ENCODE data around the gene PPP4R1. TPM values are rescaled to one million over a fixed set of nuclear protein-coding genes. Genes with fewer than 3 reads are reported as not detected.

PPP4R1 gene
- polyA plus RNA-seq, 1 donor from 2014 or later: 127 TPM

DNA sequence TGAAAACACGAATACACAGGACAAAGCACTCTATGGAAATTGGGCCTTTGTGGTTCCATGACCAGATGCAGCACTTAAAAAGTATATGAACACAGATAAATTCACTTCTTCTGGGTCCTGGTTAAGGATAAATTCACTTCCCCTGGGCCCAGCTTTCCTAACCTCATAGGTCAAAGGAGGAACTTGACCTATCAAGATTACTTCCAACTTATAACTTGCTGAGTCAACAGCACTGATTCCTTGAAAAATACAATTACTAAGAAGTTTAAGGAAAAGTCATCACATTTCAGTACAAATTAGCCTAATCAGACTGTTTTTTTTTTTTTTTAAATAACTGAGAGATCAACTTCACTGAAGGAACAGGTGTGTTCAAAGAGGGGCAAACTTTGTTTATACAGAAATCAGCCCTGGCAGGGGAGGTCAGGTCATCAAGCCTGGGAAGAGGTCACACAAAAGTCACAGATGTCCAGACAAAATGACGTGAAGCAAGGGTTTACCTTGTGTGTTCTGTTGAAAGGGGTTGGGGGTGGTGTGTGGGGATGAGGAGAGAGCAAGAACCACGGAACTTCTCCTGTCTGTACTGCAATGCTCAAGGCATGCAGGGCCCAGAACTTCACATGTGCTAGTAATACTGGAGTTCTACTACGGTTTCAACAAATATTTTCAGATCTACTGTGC lies 55.8 kb downstream of the PPP4R1 start:
- H3K9ac ChIP-seq (ENCODE audit: low read length): no peak overlapping the region
- no peaks in the 10 kb centered on the region for H3F3A ChIP-seq (ENCODE audit: insufficient read depth, low read length, poor library complexity, severe bottlenecking)
- no peak overlapping the region for H3K27ac ChIP-seq (ENCODE audit: low read length)
- H3K9me2 ChIP-seq (ENCODE audit: insufficient read depth, low read length): no peaks in the 10 kb centered on the region
- no peaks in the 10 kb centered on the region for H3K79me2 ChIP-seq (replicated peaks; ENCODE audit: insufficient read depth, low read length)
- H2AFZ ChIP-seq (ENCODE audit: low read depth, low read length): no peak overlapping the region
- H3K27me3 ChIP-seq (ENCODE audit: insufficient read depth, low read depth, low read length): no peaks in the 10 kb centered on the region
- no peaks in the 10 kb centered on the region for H4K20me1 ChIP-seq (ENCODE audit: insufficient read depth)
- H3K36me3 ChIP-seq (ENCODE audit: insufficient read depth, low read length): peaks cover 7% of the 10 kb centered on the region
- no peak overlapping the region for H3K4me2 ChIP-seq (ENCODE audit: low read length)
- H3K9me3 ChIP-seq (ENCODE audit: low read length): no peaks in the 10 kb centered on the region
- H3K4me3 ChIP-seq (ENCODE audit: low read length): no peak overlapping the region
- TF ChIP-seq, protein P1, sequence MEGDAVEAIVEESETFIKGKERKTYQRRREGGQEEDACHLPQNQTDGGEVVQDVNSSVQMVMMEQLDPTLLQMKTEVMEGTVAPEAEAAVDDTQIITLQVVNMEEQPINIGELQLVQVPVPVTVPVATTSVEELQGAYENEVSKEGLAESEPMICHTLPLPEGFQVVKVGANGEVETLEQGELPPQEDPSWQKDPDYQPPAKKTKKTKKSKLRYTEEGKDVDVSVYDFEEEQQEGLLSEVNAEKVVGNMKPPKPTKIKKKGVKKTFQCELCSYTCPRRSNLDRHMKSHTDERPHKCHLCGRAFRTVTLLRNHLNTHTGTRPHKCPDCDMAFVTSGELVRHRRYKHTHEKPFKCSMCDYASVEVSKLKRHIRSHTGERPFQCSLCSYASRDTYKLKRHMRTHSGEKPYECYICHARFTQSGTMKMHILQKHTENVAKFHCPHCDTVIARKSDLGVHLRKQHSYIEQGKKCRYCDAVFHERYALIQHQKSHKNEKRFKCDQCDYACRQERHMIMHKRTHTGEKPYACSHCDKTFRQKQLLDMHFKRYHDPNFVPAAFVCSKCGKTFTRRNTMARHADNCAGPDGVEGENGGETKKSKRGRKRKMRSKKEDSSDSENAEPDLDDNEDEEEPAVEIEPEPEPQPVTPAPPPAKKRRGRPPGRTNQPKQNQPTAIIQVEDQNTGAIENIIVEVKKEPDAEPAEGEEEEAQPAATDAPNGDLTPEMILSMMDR (IDR thresholded peaks at IDR 0.05; ENCODE audit: poor library complexity, severe bottlenecking): no peak
- TF ChIP-seq EP300 (conservative IDR thresholded peaks at IDR 0.05; ENCODE audit: poor library complexity, severe bottlenecking) (no peak), POLR2AphosphoS5 (IDR thresholded peaks at IDR 0.05) (no peak), EZH2 (IDR thresholded peaks at IDR 0.05; ENCODE audit: borderline replicate concordance, insufficient read depth, low read length, poor library complexity, severe bottlenecking) (no peak), RAD21 (conservative IDR thresholded peaks at IDR 0.05) (no peak), MXI1 (conservative IDR thresholded peaks at IDR 0.05; ENCODE audit: poor library complexity, severe bottlenecking) (no peak), SMC3 (conservative IDR thresholded peaks at IDR 0.05; ENCODE audit: poor library complexity) (no peak), TAF1 (IDR thresholded peaks at IDR 0.05; ENCODE audit: low read depth) (no peak)
- TF ChIP-seq, protein P2, sequence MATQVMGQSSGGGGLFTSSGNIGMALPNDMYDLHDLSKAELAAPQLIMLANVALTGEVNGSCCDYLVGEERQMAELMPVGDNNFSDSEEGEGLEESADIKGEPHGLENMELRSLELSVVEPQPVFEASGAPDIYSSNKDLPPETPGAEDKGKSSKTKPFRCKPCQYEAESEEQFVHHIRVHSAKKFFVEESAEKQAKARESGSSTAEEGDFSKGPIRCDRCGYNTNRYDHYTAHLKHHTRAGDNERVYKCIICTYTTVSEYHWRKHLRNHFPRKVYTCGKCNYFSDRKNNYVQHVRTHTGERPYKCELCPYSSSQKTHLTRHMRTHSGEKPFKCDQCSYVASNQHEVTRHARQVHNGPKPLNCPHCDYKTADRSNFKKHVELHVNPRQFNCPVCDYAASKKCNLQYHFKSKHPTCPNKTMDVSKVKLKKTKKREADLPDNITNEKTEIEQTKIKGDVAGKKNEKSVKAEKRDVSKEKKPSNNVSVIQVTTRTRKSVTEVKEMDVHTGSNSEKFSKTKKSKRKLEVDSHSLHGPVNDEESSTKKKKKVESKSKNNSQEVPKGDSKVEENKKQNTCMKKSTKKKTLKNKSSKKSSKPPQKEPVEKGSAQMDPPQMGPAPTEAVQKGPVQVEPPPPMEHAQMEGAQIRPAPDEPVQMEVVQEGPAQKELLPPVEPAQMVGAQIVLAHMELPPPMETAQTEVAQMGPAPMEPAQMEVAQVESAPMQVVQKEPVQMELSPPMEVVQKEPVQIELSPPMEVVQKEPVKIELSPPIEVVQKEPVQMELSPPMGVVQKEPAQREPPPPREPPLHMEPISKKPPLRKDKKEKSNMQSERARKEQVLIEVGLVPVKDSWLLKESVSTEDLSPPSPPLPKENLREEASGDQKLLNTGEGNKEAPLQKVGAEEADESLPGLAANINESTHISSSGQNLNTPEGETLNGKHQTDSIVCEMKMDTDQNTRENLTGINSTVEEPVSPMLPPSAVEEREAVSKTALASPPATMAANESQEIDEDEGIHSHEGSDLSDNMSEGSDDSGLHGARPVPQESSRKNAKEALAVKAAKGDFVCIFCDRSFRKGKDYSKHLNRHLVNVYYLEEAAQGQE (IDR thresholded peaks at IDR 0.05; ENCODE audit: borderline replicate concordance): no peak

DNA sequence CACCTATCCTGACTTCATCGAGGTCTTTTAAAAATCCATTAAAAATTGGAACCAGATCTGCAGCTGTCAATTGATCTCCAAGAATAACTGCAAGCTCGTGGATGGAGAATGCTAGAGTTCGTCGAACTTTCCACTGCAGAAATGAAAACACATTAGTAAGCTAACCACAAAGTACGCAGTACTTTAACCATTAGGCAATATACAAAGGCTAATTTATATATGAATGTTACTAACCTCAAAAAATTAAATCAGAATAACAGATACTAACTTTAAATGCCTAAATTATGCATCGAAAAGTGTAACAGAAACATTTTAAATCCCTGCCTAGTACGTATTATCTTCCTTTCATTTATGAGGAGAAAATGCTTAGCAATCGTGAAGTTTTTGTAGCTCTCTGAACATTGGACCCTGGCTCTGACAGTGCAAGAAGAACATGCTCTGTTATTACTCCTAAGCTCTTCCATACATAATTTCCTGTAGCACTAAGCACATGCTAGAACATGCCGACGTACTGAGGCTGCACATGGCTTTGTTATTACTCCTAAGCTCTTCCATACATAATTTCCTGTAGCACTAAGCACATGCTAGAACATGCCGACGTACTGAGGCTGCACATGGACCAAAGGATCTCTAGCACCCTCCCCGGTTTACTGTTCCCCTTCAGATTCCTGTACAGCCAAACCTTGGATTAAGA lies 57.0 kb downstream of the PPP4R1 start:
- H2AFZ ChIP-seq (ENCODE audit: low read depth, low read length): no peak overlapping the region
- no peak overlapping the region for H3K9ac ChIP-seq (ENCODE audit: low read length)
- H3K4me2 ChIP-seq (ENCODE audit: low read length): no peak overlapping the region
- TF ChIP-seq EP300 (conservative IDR thresholded peaks at IDR 0.05; ENCODE audit: poor library complexity, severe bottlenecking) (no peak), MXI1 (conservative IDR thresholded peaks at IDR 0.05; ENCODE audit: poor library complexity, severe bottlenecking) (no peak), TAF1 (IDR thresholded peaks at IDR 0.05; ENCODE audit: low read depth) (no peak), RAD21 (conservative IDR thresholded peaks at IDR 0.05) (no peak), SMC3 (conservative IDR thresholded peaks at IDR 0.05; ENCODE audit: poor library complexity) (no peak), POLR2AphosphoS5 (IDR thresholded peaks at IDR 0.05) (no peak), EZH2 (IDR thresholded peaks at IDR 0.05; ENCODE audit: borderline replicate concordance, insufficient read depth, low read length, poor library complexity, severe bottlenecking) (no peak)
- TF ChIP-seq, protein P1 (IDR thresholded peaks at IDR 0.05; ENCODE audit: poor library complexity, severe bottlenecking): no peak
- TF ChIP-seq, protein P2 (IDR thresholded peaks at IDR 0.05; ENCODE audit: borderline replicate concordance): no peak
- H3F3A ChIP-seq (ENCODE audit: insufficient read depth, low read length, poor library complexity, severe bottlenecking): no peaks in the 10 kb centered on the region
- peaks cover 3% of the 10 kb centered on the region for H3K9me3 ChIP-seq (ENCODE audit: low read length)
- H3K36me3 ChIP-seq (ENCODE audit: insufficient read depth, low read length): peaks cover 14% of the 10 kb centered on the region
- H4K20me1 ChIP-seq (ENCODE audit: insufficient read depth): no peaks in the 10 kb centered on the region
- H3K9me2 ChIP-seq (ENCODE audit: insufficient read depth, low read length): no peaks in the 10 kb centered on the region
- H3K79me2 ChIP-seq (replicated peaks; ENCODE audit: insufficient read depth, low read length): no peaks in the 10 kb centered on the region
- no peak overlapping the region for H3K4me3 ChIP-seq (ENCODE audit: low read length)
- H3K27me3 ChIP-seq (ENCODE audit: insufficient read depth, low read depth, low read length): no peaks in the 10 kb centered on the region
- no peak overlapping the region for H3K27ac ChIP-seq (ENCODE audit: low read length)

Data from neural cell (in vitro differentiated cells).